NCI-H187 treated with DMSO at 0.1 percent for 48 hours (cell line): ENCODE data around the gene ABHD2.

ENCODE experiments used
- DNase-seq: peaks from one replicate; lab custom pipeline; 2025; lab: John Stamatoyannopoulos, UW

The ABHD2 gene

DNA sequence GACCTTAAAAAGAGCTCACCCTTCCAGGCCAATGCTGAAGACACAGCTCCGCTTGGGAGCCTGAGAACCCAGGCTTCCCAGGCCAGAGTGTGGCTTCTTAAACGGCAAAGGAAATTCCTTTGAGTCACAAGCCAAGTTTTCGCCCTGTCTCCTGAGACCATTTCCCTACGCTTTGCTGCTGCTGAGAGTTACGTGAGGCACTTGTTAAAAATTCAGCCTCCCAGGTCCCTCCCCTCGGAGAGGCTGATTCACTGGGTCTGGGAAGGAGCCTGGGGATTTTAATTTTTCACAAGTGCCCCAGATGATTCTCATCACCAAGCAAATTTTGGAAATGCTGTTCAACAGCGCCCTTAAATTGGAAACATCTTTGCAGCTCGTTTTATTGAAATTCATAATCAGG, 107.6 kb downstream of the ABHD2 start:
- no peak for DNase-seq

DNA sequence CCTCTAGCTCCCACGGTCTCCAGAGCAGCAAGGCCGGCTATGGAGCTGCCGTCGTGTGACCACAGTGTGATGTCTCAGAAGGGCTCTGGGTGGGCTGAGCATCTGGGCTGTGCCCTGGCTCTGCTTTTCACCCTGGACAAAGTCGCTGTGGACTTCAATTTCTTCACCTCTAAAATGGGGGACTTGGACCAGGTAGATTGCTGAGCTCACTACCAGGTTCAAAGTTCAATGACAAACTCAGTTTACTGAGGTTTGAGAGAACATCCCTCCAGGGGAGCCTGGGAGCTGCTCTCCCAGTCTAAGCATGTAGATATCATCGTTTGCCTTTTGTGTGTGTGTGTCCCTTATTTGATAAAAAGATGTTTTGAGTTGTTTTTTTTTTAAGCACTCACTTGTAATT, 108.0 kb downstream of the ABHD2 start:
- no peak for DNase-seq

DNA sequence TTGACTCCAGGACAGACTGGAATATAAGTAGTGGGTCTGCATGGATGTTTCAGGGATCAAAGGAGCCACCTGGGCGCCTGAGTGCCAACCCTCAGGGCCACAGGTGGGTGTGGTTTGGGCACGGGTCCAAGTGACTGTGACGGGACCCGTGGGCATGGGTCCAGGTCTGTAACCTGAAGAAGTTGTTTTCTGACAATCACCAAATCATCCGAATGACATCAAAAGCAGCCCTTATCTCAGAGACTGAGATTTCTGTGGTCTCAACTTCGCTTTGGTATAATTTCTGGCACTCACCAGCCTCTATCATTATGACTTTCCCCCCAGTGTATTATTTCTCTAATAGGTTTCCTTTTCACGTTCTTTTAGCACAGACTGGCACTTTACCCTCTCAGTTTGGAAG, 108.7 kb downstream of the ABHD2 start:
- no peak for DNase-seq

DNA sequence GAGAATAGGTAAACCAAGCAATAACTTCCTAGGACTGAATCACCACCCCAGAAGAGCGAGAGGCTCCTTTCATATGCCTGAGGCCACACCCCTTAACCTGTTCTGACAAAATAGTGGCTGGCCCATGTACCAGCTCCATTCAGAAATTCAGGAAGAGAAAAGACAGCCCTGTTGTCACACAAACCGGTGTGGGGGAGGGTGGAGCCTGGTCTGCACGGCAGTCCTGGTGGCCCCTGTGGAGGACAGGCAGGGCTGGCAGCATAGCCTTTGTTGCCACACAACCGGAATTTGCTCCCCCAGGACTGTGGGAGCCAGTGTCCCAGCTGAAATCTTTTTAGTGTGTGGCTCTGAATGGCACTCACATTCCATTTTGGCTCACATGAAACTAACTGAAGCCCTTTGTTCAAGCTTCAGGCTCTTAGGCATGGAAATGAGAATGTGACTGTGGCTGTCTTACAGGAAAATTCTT, 109.3 kb downstream of the ABHD2 start:
- DNase-seq = no peak

DNA sequence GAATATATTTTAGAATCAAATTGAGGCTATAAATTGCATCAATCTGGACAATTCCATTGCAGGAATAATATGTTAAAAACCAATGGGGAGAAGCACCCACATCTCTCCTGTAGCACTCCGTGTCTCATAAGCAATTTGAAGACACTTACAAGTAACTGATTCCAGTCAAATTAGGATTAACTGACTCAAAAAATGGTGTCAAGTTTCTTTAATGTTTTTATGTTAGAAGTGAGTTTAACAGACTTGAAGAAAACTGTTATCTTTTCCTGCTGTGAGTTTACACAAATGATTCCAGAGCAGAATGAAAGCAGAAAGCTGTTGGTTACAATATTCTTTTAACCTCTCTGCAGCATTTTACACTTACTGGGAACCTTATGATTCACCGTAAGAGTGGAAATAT, 109.9 kb downstream of the ABHD2 start:
- DNase-seq = no peak

DNA sequence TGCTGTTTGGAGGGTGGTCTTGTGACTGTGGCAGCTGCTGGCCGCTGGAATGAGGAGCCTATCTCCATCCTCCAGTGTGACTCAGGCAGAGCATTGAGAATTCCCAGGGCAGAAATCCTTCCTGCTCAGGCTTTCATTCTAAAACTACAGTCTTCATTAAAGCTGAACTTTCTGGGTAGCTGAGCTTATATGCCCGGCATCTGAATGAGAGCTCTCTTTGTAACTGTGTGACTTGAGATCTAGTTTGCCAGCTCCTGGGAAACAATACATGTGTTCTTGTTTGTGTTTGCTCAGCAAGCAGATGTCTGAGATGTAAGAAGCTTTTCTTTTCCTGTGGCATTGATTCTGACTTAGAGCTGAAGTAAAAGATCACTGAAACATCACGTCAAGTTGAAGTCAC, 110.7 kb downstream of the ABHD2 start:
- DNase-seq = no peak

DNA sequence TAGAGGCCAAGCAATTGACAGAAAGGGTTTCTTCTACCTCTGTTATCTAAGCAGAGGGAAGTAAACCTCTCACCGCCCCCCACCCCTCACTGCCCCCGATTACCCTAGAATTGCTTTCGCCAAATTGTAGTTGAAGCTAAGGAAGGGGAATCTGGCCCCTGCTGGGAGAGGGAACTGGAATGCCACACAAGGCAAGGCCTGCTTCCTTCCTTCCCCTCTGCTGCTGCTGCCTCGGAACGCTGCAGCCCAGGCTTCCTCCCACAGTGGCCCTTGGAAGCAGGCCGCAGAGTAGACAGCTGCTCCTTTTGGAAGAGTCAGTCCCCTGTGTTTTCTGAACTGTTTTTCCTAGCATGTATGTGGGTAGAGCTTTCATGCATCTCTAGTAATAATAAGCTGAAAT, 111.5 kb downstream of the ABHD2 start:
- DNase-seq = no peak

DNA sequence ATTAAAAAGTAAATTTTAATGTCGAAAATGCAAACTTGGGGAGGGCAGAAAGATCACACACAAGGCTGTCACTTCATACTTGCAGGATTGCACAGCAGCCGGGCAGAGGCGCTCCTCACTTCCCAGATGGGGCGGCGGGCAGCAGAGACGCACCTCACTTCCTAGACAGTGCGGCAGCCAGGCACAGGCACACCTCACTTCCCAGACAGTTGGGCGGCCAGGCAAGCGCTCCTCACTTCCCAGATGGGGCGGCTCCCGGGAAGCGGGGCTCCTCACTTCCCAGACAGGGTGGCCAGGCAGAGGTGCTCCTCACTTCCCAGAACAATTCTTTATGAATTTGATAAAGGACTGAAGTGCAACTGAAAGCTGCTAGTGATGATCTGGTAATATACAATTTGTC, 111.9 kb downstream of the ABHD2 start:
- DNase-seq = no peak

DNA sequence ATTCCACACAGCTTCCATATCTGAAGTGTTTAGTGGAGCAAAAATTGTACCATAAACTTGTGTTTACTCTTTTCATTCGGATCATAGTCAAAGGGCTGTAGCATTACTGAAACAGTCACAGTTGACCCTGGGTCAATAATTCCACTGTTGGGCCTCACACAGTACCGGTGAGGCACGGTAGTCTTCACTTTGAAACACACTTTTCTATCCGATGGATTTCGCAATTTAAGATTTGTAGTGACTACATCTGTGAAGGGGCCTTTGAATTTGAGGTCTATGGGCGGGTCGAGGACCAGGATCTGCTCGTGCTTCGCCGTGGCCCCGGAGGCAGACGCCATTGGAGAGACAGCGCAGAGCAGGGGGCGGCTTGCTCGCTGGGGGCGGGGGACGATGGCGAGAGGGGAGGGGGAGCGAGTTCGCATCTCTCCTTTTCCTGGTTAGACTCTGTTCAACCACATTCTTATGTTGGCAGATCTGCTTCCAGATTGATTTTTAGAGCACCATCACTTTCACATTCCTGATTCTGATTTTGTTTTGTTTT, 113.3 kb downstream of the ABHD2 start:
- DNase-seq = no peak

DNA sequence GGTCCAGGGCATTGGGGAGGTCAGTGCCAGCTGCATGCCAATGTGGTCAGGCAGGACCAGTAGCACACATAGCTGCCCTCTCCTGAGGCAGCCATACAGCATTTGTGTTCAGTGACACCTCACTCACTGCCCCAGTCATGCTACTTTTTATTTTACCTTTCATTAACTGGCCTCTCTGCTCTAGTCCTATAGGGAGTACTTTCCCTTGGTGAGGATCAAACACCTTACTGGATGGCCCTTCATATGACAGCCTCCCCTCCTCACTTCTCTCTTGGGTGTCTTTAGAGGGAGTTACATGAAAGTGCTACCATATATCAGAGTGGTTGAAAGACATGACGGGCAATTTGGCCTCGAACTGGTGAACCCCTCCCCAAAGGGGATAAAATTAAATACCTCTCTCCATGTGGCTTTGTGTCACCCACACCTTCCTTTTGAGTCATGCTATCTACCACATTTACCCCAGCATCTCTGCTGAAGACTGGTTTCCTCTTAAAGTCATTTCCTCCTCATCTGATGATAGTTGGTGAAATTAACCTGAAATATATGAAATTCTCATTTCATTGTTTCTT, 115.5 kb downstream of the ABHD2 start:
- DNase-seq = no peak

DNA sequence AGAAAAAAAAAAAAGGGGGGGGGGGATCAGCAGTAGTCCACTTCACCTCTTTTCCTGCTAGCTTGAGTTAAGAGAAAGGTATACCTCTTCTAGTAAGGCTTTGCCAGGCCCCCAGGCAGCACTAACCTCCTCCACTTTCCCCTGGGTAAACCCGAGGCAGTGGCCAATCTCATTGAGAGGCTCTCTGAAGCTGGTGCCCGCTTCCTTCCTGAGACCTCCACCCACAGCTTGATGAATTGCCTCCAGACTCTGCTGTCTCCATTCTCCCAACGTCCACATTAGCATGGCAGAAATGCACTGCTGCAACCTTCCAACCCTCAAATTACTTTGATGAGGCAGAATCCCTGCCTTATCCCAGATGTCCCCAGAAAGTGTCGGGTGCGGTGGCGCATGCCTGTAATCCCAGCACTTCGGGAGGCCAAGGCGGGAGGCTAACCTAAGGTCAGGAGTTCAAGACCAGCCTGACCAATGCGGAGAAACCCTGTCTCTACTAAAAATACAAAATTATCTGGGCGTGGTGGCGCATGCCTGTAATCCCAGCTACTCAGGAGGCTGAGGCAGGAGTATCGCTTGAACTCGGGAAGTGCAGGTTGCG, 117.8 kb downstream of the ABHD2 start:
- DNase-seq = no peak

DNA sequence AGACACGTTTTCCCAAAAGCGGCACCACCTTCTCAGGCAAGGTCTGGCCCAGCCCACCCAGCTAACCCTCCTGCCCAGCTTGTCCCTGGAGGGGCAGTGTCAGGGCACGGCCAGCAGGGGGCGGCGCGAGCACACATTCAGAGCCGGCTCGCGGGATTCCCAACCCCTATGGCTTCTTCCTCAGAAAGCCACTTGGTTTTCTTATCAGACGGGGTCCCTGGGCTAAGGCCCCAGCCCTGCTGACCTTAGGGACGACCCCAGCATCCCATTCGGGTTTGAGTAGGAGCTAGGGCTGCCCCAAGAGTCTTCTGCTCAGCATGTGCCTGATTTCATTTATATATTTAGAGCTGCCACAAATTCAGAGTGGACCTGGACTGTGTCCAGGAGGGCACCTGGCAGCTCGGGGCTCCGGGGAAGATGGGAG, 118.7 kb downstream of the ABHD2 start:
- DNase-seq = no peak

DNA sequence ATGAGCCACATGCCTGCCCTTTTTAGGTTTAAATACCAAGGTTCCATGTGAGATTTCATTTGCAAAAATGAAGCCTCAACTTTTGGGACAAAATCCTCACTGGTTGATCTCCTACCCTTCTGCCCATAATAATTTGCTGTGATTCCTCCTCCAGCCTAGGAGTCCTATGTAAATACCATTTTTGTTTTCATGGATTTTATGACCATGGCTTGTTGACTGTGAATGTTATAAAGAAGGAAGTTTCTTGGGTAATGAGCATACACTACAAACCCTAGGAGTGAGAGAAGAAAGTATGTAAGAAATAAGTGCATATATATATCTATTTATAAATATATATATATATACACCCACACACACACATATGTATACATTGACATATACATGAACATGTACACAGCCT, 120.0 kb downstream of the ABHD2 start:
- DNase-seq = no peak

DNA sequence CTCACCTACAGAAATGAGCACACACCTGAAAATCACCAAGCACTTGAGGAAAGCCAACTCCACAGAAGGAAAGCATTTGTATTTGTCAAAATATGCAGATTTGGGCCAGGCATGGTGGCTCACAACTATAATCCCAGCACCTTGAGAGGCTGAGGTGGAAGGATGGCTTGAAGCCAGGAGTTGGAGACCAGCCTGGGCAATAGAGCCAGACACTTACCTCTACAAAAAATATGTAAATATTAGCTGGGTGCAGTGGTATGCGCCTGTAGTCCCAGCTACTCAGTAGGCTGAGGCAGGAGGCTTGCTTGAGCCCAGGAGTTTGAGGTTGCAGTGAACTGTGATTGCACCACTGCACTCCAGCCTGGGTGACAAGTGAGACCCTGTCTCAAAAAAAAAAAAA, 120.8 kb downstream of the ABHD2 start:
- DNase-seq = no peak

DNA sequence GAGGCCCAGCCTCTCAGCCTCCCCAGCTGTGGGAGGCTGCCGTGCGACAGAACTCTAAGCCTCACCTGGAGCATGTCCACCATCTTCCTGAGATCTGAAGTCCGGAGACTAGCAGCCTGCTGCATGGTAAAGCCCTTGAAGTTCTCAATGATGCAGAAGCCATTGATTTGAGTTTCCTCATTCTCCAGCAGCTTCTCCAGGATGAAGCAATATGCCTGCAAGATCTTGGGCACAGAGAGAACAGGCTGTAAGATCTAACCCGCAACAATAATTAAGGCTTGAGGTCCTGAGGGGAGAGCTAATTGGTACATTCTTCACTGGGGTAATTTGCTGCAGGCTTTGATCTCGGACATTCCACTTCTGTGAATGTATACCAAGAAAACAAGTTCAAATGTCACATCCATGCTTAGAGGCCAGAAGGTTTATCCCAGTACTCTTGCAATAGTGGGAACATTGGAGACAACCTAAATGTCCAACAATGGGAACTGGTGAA, 123.5 kb downstream of the ABHD2 start:
- DNase-seq = no peak

DNA sequence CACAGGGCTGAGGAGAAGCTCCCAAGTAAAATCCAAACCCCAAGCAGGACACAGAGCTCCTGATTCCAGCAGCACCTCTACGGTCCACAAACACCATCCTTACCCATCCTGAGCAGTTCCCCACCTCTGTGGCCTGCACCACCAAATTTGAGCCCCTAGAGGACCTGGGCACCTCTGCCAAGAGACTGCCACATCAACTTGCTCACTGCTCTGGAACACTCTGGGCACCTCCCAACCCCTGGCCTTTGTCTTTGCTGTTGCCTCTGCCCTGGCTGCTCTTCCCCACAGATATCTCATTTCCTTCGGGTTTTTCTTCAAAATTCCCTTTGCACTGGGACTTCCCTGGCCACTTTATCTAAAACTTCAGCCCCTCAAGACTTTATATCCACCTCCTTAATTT, 127.4 kb downstream of the ABHD2 start:
- no peak for DNase-seq

DNA sequence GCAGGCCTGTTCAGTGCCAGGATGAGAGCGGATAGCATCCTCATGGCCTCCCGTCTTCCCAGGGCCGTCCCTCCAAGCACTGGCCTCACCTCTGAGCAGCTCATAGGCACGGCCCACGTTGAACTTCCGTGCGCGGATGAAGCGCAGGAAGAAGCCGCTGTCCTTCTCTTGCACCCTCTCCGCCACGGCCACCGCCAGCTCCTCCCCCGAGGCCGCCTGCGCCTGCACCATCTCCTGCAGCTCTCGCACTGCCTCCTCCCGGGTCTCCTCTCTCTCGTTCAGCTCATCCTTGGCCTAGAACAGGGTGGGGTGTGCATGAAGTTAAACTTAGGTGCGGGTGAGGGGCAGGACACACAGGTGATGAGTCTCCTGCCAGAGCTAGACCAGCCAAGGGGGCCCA, 128.8 kb downstream of the ABHD2 start:
- DNase-seq = no peak

DNA sequence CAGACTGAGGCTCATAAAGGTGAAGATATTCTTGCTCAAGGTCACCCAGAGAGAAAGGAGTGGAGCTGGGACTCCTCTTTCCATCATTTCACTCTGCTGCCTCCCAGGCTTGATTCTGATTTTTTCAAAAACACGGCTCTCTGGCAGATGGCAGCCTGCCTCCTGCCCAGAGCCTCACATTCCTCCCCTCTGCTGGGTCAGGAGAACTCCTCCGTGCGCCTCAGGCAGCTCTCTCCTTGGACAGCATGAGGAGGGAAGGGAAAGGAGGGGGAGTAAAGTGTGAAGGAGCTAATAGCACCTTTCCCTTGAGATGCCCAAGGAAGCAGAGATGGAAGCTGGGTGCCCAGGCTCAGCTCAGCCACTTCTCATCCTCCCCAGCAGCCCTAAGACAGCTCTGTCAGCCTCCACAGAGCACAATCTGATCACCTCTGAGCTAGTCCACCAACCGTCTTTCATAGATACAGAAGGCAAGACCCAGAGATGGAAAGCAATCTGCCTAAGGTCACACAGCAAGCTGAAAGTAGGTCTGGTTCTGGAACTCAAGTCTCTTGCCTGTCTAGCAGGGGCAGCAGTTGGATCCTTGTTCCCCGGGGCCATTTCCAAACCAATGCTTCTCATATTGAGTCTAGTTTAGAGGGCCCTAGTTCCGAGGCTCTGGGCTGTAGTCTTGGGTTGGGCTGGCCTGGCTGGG, 129.6 kb downstream of the ABHD2 start:
- no peak for DNase-seq

DNA sequence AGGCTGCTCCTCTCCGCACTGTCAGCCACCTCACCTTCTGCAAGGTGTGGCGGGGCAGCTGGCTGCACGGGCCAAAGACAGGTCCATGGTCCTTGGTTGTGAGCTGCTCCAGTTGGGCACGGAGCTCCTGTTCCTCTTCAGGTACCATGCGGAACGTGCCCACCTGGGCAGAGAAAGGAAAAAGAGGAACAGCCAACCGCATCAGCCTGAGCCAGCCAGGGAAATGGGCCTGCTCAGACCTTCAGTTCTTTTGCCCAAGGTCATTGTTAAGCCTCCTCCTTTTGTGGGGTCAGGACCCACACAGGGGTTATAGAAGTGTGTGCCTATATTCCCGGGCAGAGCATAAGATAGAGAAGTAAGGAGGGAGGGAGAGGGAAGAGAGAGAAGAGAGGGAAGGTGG, 130.3 kb downstream of the ABHD2 start:
- no peak for DNase-seq

DNA sequence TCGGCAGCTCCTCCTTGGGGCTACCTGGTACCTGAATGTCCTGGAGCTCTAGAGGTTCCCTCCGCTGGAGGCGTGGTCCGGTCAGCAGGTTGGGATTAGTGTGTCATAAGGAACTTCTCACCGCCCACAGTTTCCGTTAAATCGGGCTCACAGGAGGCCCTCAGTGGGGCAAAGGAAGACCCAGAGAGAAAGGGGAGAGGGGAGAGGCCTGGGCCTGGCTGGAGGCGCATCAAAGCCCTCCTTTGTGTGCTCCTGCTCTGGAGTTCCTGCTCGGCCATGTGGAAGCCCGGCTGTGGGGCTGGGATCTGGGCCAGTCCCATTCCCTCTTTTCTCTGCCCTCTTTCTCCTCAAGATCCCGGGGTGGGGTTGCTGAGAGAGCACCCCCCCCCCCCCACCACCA, 133.3 kb downstream of the ABHD2 start, which contains the start of gene RLBP1:
Gene RLBP1 (minus strand): TSS at position 37 of the 400 bp plus-strand sequence. CDS start 2,604 bp downstream, outside the sequence.
- DNase-seq = no peak

DNA sequence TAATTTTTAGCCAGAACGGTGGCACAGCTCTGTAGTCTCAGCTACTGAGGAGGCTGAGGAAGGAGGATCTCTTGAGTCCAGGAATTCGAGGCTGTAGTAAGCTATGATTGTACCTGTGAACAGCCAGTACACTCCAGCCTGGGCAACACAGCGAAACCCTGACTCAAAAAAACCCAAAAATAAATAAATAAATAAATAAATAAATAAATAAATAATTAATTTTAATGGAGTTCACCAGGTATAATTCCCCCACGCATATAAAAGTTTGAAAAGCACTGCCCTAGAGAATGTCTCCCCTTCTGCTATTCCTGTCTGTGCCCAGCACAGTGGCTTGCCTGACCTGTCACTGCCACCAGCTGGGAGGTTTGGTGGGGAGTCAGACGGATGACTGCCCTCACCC, 137.3 kb downstream of the ABHD2 start:
- no peak for DNase-seq

DNA sequence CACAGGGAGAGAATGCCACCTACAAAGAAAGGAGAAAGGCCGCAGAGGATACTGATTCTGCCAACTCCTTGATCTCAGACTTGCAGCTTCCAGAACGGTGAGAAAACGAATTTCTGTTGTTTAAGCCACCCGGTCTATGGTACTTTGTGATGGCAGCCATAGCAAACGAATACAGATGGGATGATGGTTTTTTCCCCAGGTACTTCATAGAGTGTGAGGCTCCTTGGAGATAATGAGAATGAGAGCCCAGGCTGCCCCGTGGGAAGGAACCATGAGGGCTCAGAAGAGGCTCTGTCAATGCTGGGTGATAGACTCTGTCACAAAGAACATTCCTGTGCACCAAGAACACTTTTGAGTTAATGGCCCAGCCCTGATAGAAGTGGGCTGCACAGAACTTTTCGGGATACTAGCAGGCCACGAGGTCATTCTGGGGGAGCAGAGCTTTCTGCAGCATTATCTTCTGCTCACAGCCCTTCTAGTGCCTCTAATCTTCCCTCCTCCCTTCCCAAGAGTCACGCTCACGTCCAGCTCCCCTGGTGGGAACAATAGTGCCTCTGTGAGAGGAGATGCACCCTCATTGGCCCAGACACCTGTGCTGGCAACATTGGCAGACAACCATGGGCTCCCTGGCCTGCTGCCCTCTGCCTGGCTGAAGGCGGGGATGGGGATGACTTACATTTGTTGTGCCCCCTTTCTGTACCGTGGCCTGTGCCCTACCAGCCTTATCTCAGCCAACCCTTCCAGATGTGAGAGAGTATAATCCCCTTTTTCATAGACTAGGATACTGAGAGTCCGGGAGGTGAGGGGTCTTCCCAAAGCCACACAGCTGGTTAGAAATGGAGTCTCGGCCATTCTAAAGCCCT, 138.3 kb downstream of the ABHD2 start:
- no peak for DNase-seq
